Stimulated activated CD4-positive, alpha-beta T cell treated with anti-CD3 and anti-CD28 coated beads, Interleukin-4, amount 100 ng/mL, for 1 hour (primary cell): ENCODE measurements around the gene HS6ST2.

Source experiments
- DNase-seq: peaks from one replicate; pipeline ENCODE4 v3.0.0-alpha.2; 2020

The HS6ST2 gene

GRCh38 chrX:132603700-132604286 lies 354.6 kb downstream of the HS6ST2 start:
- DNase-seq: no peak

DNA sequence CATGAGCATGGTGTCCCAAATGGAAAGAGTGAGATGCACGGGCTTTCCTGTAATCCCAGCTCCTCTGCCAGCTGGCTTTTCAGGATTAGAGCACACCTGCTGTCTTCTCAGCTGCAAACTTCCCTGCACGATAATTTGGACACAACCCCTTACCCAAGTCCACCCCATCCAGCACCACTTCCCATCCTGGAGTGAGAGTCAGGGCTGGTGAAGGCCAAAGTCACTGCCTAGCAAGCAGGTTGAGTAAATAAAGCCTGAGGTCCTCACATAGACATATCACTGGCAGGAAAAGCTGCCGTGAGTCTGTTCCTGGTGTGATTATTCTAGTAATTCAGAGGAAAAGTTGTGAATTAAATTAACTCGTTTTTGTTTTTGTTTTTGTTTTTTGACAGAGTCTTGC lies 355.7 kb downstream of the HS6ST2 start:
- no peak for DNase-seq

DNA sequence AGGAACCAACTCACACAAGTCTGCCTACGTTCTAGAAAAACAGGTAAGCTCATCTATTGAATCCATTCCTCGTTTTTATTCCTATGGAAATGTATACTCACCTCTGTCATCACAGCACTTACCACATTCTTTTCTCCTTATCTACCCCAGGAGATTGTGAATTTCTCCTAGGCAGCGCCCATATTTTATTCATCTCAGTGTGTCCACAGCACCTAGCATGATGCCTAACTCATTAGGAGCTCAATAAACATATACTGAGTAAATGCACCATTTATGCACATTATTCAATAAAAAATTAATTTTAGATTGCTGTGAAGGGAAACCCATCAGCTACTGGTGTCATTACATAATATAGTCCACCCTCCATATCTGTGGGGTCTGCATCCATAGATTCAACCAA lies 363.4 kb downstream of the HS6ST2 start:
- no peak for DNase-seq

DNA sequence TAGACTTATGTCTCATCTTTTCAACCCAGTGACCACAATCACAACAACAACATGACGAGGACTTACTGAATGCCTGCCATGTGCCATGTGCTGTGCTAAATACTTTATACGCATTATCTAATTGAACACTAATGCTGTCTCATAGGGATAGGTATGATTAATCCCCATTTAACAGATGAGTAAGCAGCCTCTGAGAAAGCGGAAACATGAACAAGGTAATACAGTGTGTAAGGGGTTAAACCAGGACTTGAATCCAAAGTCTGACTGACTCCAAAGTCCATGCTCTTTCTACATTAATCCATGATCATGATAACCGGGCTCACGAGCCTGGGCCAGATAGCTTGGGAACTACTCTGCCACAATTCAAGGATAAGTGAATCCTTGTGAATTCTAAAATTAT lies 364.3 kb downstream of the HS6ST2 start:
- DNase-seq: no peak

GRCh38 chrX:132592880-132593279 lies 365.5 kb downstream of the HS6ST2 start:
- DNase-seq: no peak

- no peak for DNase-seq
Measured at GRCh38 chrX:132591719-132592275, 366.6 kb downstream of the HS6ST2 start.

DNA sequence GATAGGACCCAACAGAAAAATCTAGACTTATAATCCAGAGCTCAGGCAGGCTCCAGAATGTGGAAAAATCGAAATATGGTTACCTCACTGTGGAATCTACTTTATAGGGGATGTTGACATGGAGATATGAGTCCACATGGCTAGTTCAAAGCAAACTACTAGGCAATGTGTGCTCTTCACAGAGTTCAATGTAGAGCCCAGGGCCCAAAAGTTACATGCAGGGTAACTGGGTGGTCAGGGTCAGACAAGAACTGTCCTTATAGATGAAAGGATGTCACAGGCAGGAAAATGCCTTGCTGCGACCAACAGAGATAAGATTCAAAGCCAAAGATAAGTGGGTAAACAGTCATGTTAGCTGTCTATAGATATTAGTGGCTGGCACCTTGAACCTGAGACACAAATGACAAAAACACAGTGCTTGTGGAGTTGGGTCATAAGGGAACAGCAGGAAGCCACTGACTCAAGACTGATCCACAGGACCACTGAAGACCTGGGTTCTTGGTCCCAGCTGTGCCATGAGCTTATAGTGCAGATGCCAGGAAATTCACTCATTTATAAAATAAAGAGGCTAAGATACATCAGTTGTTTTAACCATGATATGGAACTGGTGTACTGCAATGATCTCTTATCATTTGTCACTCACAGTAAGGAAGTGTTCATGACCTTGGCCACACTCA lies 367.9 kb downstream of the HS6ST2 start:
- no peak for DNase-seq

DNA sequence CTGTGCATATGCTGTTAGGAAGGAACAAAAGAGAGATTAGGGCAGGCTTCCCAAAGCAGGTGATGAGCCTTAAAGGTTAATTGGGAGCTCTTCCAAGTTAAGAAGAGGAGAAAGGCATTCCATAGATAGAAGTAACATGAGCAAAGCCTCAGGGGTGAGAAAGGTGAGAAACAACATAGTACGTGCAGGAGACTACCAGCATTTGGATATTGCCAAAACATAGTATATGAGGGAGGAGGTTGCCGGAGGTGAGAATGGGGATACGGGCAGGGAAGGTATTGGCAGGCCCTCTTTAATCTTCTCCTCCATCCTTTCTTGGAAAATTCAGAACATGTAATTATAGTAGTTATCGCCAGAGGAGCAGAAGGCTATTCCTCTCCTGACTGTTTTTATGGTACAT lies 373.5 kb downstream of the HS6ST2 start:
- no peak for DNase-seq

- no peak for DNase-seq
Measured at GRCh38 chrX:132576939-132577338, 381.5 kb downstream of the HS6ST2 start.
